Uterus (tissue), 4 donors: Measurements from ENCODE around the gene DHRS3. TPM values are rescaled to one million over a fixed set of nuclear protein-coding genes. Genes with fewer than 3 reads are reported as not detected.

Source experiments
- DNase-seq, 2 donors: peaks; one replicate each; pipeline ENCODE4 v3.0.0-alpha.2; 2019 to 2020
- H3K27ac ChIP-seq, 2 donors: fragments of 200-600 bp; sonication (generic); 1 replicate in 1 of 2; 2 replicates in 1 of 2; pipeline ENCODE4 v1.5.1; 2016 to 2018
- H3K27me3 ChIP-seq, 2 donors: fragments of 200-600 bp; sonication (generic); one replicate each; pipeline ENCODE4 v1.5.1; 2018 to 2019; ENCODE audit warnings: control low read depth in 1 of 2
- H3K36me3 ChIP-seq, 2 donors: fragments of 200-600 bp; sonication (generic); one replicate each; pipeline ENCODE4 v1.5.1; 2019; ENCODE audit warnings: control low read depth in 1 of 2
- H3K4me1 ChIP-seq, 2 donors: fragments of 200-600 bp; sonication (generic); one replicate each; pipeline ENCODE4 v1.5.1; 2018 to 2019; ENCODE audit warnings: control low read depth in 1 of 2
- H3K4me3 ChIP-seq, 2 donors: fragments of 200-600 bp; sonication (generic); 1 replicate in 1 of 2; 2 replicates in 1 of 2; pipeline ENCODE4 v1.5.1; 2018 to 2019; ENCODE audit warnings: mild to moderate bottlenecking in 1 of 2
- H3K9me3 ChIP-seq, 2 donors: fragments of 200-600 bp; sonication (generic); one replicate each; pipeline ENCODE4 v1.5.1; 2019; ENCODE audit warnings: control low read depth in 1 of 2
- POLR2A ChIP-seq, 2 donors: fragments of 450-650 bp; IDR thresholded peaks; one replicate each; pipeline ENCODE4 v1.6.1; 2016; ENCODE audit warnings: antibody characterized with exemption in 2 of 2, mild to moderate bottlenecking in 1 of 2, moderate library complexity in 1 of 2
- intact Hi-C: fragments of 100-400 bp; cut with DNase I; formaldehyde crosslinking; loops from one replicate; pipeline ENCODE4 v1.15.1; 2023; ENCODE audit warnings: low total_unique reads
- total RNA-seq, 4 donors: library from RNA; depleted of rRNA in 3 of 4; stranded (reverse); fragments of >200 nt in 3 of 4; gene quantifications; one replicate each; pipeline versions ENCODE4 v1.1.0 to v1.2.4, GENCODE V29; 2014 to 2023
- TF ChIP-seq, protein P1 (sequence below), 4 experiments: fragments of 200-600 bp in 2 of 4; fragments of 450-650 bp in 2 of 4; sonication (generic) in 2 of 4; IDR thresholded peaks; one replicate each; pipeline ENCODE4 v1.5.1; 2016 to 2019; ENCODE audit warnings: antibody characterized with exemption in 4 of 4, mild to moderate bottlenecking in 2 of 4, moderate library complexity in 1 of 4
- donor health status: DM: yes; HTN: yes; CAD: no.

Gene DHRS3
- total RNA-seq, 4 donors from 2014 or later = 12.6 to 82.0 (median 51.5) TPM

DNA sequence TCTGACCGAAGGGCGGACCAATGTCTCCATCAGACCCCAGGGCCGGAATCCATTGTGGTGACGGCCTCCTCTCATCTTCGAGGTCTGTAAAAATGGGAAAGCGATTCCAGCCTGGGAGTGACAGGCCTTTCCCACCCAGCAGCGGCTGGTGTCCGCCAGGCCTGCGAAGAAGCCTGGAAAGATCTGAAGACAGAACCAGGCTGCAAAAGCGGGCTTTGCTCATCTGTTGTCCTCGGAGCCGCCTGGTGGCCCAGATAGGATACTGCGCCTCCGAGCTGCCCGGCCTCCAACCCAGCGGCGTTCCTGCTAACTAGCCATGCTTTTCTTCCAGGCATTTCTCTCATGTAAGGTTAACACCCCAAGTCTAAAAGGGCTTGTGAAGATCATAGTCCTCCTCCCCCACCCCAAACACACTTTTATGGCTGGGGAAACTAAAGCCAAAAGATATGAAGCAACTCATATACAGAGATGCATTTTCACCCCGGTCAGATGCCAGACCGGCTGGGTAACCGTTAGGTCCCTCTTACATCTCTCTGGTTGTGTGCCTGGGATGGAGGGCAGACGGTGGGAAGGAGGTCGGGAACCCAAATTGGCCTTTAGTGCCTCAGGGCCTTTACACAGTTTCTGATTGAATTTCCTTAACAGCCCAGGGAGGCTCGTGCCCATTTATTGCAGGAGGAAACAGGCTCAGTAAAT, 1.9 kb upstream of the DHRS3 start:
- TF ChIP-seq, protein P1, sequence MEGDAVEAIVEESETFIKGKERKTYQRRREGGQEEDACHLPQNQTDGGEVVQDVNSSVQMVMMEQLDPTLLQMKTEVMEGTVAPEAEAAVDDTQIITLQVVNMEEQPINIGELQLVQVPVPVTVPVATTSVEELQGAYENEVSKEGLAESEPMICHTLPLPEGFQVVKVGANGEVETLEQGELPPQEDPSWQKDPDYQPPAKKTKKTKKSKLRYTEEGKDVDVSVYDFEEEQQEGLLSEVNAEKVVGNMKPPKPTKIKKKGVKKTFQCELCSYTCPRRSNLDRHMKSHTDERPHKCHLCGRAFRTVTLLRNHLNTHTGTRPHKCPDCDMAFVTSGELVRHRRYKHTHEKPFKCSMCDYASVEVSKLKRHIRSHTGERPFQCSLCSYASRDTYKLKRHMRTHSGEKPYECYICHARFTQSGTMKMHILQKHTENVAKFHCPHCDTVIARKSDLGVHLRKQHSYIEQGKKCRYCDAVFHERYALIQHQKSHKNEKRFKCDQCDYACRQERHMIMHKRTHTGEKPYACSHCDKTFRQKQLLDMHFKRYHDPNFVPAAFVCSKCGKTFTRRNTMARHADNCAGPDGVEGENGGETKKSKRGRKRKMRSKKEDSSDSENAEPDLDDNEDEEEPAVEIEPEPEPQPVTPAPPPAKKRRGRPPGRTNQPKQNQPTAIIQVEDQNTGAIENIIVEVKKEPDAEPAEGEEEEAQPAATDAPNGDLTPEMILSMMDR (IDR thresholded peaks at IDR 0.05) = peak; percentile 94 to 97 (median 94)
- peak in 1 of 2 donors; percentile 16 for TF ChIP-seq POLR2A (IDR thresholded peaks at IDR 0.05)
- intact Hi-C loops = loop anchor here (5.0 kb wide), 1 partner anchor 213 kb away; no protein-coding TSS in a partner anchor
- H3K4me1 ChIP-seq = peaks cover 0 to 12% of the 10 kb centered on the region in 2 donors
- H3K27me3 ChIP-seq = no peaks in the 10 kb centered on the region
- peak; percentile 90 for DNase-seq
- no peaks in the 10 kb centered on the region for H3K9me3 ChIP-seq
- no peaks in the 10 kb centered on the region for H3K36me3 ChIP-seq
- peak overlapping the region; percentile 93 to 94 for H3K27ac ChIP-seq
- no peak overlapping the region for H3K4me3 ChIP-seq

DNA sequence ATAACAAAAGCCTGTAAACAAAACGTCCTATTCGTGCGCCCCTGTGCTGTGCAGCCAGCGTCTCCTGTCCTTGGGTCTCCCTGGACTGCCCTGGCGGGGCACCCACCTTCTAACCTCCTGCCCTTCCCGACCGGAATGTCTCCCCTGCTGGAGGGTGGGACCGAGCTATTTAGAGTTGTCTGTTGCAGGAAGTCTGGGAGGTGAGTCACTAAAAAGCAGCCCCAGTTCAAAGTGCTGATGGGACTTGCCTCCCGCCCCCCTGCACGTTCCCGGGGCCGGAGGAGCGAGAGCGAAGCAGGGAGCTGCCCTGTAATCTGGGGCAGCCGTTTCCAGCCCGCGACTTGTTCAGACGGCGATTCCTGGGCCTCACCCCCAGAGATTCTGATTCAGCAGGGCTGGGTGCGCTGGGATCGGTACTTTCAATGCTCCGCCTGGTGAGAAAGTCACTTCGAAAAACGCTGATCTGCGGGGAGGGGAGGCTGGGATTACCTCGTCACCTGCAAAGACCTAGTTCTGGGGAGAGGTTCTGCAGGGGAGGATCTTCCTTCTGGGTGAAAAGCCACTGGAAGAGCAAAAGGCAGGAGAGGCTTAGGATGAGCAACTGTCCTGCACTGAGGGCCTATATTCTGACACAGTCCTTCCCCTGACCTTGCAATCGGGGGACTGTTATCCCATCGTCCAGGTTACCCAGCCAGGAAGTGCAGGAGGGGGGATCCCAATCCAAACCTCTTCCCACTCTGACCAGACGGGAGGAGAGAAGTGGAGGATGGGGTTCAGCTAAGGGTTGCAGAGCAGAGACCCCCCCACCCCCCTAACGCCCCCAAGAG, 1.2 kb upstream of the DHRS3 start:
- DNase-seq = peak; percentile 77 to 78
- TF ChIP-seq, protein P1 (IDR thresholded peaks at IDR 0.05) = peak in 1 of 4 experiments; percentile 28
- no peak for TF ChIP-seq POLR2A (IDR thresholded peaks at IDR 0.05)
- peak overlapping the region; percentile 57 to 74 for H3K4me3 ChIP-seq
- no peaks in the 10 kb centered on the region for H3K9me3 ChIP-seq
- H3K4me1 ChIP-seq = peaks cover 0 to 12% of the 10 kb centered on the region in 2 donors
- no peaks in the 10 kb centered on the region for H3K36me3 ChIP-seq
- intact Hi-C loops = no loop called here
- H3K27me3 ChIP-seq = no peaks in the 10 kb centered on the region
- peak overlapping the region; percentile 93 to 94 for H3K27ac ChIP-seq

DNA sequence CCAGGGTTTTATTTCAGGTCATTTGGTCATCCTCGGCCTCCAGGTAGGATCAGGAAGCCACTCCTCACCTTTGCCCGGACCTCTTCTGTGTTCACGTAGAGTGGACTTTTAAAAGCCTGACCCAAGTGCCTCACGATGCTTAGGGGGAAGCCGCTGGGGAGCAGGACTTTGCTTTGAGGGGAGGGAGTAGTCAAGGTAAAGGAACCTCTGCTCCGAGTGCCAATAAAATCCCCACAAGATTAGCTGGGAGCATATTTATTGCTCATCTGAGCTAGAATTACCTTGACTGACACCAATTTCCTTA, 603 bp upstream of the DHRS3 start:
- DNase-seq = no peak
- Histone ChIP-seq H3K4me1 (peaks cover 0 to 12% of the 10 kb centered on the region in 2 donors), H3K36me3 (no peaks in the 10 kb centered on the region), H3K27me3 (no peaks in the 10 kb centered on the region), H3K27ac (peak overlapping the region; percentile 93 to 94), H3K9me3 (no peaks in the 10 kb centered on the region), H3K4me3 (peak overlapping the region; percentile 57 to 74)
- TF ChIP-seq, protein P1 (IDR thresholded peaks at IDR 0.05) = no peak
- no peak for TF ChIP-seq POLR2A (IDR thresholded peaks at IDR 0.05)
- intact Hi-C loops = no loop called here

DNA sequence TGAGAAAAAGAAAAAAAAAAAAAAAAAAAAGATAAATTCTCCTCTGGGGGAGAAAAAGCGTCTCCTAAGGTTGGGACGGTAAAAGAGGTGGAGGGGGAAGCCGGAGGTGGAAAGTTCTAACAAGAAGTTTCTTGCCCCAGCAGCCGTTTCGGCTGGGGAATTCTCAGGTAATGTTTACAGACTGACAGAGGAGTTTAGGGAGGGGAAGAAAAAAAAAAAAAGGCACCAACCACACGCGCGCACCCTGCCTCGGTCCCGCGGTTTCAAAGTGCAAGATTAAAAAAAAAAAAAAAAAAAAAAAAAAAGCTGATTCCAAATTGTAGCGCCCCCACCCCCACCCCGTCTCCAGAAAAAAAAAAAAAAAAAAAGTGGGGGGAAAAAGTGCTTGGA, 504 bp downstream of the DHRS3 start:
- peak overlapping the region; percentile 57 to 74 for H3K4me3 ChIP-seq
- no peaks in the 10 kb centered on the region for H3K27me3 ChIP-seq
- H3K9me3 ChIP-seq = no peaks in the 10 kb centered on the region
- H3K36me3 ChIP-seq = no peaks in the 10 kb centered on the region
- peaks cover 0 to 11% of the 10 kb centered on the region in 2 donors for H3K4me1 ChIP-seq
- no peak for DNase-seq
- intact Hi-C loops = no loop called here
- no peak for TF ChIP-seq POLR2A (IDR thresholded peaks at IDR 0.05)
- TF ChIP-seq, protein P1 (IDR thresholded peaks at IDR 0.05) = no peak
- H3K27ac ChIP-seq = peak overlapping the region; percentile 93 to 94
